Measurements from ENCODE around the gene OR3A2. TPM values are rescaled to one million over a fixed set of nuclear protein-coding genes. Genes with fewer than 3 reads are reported as not detected.
"Not testable (repeated sequence)": the region's sequence is repeated elsewhere in the genome, so short reads cannot be mapped to it uniquely, and the experiment has no call there.

OR3A2 gene
- polyA plus RNA-seq (2012; ENCODE audit: insufficient read depth, insufficient read length, low read depth): not detected

DNA sequence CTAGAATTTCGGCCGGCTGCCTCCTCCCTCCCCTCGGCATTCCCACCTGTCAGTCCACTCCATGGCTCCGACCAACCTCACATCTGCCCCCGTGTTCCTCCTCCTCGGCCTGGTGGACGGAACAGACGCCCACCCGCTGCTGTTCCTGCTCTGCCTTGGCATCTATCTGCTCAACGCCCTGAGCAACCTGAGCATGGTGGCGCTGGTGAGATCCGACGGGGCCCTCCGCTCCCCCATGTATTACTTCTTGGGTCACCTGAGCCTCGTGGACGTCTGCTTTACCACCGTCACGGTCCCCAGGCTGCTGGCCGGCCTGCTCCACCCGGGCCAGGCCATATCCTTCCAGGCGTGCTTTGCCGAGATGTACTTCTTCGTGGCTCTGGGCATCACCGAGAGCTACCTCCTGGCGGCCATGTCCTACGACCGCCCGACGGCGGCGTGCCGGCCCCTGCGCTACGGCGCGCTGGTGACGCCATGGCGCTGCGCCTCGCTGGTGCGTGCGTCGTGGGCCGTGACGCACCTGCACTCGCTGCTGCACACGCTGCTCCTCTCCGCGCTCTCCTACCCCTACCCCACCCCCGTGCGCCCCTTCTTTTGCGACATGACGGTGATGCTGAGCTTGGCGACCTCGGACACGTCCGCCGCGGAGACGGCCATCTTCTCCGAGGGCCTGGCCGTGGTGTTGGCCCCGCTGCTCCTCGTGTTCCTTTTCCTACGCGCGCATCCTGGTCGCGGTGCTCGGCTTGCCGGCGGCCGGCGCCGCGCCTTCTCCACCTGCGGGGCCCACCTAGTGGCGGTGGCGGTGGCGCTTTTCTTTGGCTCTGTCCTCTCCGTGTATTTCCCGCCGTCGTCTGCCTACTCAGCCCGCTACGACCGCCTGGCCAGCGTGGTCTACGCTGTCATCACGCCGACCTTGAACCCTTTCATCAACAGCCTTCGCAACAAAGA, at the start of gene OR3A2:
OR3A2 (minus strand) TSS at position 440 of the 948 bp plus-strand sequence.
- Histone ChIP-seq H3K4me3 (ENCODE audit: low read depth, low read length) (no peak within 1 kb of the TSS), H3K9me3 (no peaks in the 10 kb centered on the region), H3K4me1 (no peaks in the 10 kb centered on the region), H3K36me3 (no peaks in the 10 kb centered on the region), H3K27me3 (no peaks in the 10 kb centered on the region)
- no peak for DNase-seq
- TF ChIP-seq, protein P1, sequence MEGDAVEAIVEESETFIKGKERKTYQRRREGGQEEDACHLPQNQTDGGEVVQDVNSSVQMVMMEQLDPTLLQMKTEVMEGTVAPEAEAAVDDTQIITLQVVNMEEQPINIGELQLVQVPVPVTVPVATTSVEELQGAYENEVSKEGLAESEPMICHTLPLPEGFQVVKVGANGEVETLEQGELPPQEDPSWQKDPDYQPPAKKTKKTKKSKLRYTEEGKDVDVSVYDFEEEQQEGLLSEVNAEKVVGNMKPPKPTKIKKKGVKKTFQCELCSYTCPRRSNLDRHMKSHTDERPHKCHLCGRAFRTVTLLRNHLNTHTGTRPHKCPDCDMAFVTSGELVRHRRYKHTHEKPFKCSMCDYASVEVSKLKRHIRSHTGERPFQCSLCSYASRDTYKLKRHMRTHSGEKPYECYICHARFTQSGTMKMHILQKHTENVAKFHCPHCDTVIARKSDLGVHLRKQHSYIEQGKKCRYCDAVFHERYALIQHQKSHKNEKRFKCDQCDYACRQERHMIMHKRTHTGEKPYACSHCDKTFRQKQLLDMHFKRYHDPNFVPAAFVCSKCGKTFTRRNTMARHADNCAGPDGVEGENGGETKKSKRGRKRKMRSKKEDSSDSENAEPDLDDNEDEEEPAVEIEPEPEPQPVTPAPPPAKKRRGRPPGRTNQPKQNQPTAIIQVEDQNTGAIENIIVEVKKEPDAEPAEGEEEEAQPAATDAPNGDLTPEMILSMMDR (IDR thresholded peaks at IDR 0.05; ENCODE audit: low read depth, low read length): no peak

DNA sequence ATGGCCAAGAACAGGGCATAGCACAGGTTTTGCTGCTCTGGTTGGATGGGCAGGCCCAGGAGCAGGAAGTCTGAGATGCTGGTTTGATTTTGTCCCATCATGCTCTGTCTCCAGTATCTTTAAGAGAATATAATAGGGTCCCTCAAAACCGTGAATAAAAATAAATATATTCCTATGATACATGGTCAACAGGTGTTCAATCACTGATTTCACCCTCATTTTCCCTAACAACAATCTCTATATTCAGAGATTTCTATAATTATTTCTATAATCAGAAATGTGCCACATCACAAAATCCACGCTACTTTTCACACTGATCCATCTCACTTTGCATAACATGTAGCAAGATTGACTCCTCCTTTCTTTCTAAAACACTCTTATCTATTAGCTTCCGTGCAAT, 47.6 kb upstream of the OR3A2 start, which contains the start of gene OR1E2:
OR1E2 (minus strand) TSS at position 101 of the 400 bp plus-strand sequence; CDS start at position 101, 0 bp downstream.
- H3K36me3 ChIP-seq: no peaks in the 10 kb centered on the region
- H3K4me1 ChIP-seq: no peaks in the 10 kb centered on the region
- H3K27me3 ChIP-seq: no peaks in the 10 kb centered on the region; the same call in 1 of the 2 replicates
- DNase-seq: no peak
- no peak within 1 kb of the TSS for H3K4me3 ChIP-seq (ENCODE audit: low read depth, low read length)
- no peaks in the 10 kb centered on the region for H3K9me3 ChIP-seq
- TF ChIP-seq, protein P1 (IDR thresholded peaks at IDR 0.05; ENCODE audit: low read depth, low read length): no peak

DNA sequence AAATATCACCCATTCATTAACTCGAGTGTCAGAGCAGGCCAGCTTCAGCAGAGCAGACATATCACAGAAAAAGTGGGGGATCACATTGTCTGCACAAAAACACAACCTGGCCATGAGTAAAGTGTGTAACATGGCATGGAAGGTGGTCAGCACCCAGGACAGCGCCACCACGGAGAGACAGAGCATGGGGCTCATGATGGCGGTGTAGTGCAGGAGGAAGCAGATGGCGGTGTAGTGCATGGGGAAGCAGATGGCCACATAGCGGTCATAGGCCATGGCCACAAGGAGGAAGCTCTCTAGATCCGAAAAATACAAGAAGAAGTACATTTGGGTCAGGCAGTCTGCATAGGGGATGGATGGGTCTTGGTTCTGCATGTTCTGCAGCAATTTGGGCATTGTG, 47.1 kb upstream of the OR3A2 start:
- H3K36me3 ChIP-seq; H3K4me3 ChIP-seq (ENCODE audit: low read depth, low read length); H3K9me3 ChIP-seq; DNase-seq; H3K27me3 ChIP-seq; H3K4me1 ChIP-seq: not testable (repeated sequence)

DNA sequence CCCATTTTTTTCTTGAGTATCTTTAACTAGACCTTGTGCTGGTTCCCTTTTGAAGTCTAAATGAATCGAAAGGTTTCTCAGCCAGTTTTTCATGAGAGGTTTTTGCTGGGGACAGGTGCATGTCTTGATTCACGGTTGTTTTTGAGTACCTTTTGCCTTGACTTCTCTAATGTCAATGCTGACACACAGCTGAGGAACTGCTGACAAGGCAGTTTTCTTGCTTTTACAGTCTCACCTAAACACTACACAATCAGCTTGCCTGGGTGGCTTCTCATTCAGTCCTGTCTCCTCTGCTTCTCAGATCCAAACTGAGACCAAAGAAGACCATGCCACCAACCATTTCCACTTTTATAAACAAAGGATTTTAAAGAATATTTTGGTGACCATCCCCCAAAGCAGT, 32.1 kb upstream of the OR3A2 start:
- TF ChIP-seq, protein P1 (IDR thresholded peaks at IDR 0.05; ENCODE audit: low read depth, low read length): no peak
- Histone ChIP-seq H3K9me3 (no peaks in the 10 kb centered on the region), H3K27me3 (no peaks in the 10 kb centered on the region), H3K36me3 (no peaks in the 10 kb centered on the region), H3K4me1 (no peaks in the 10 kb centered on the region), H3K4me3 (ENCODE audit: low read depth, low read length) (no peak overlapping the region)
- no peak for DNase-seq

DNA sequence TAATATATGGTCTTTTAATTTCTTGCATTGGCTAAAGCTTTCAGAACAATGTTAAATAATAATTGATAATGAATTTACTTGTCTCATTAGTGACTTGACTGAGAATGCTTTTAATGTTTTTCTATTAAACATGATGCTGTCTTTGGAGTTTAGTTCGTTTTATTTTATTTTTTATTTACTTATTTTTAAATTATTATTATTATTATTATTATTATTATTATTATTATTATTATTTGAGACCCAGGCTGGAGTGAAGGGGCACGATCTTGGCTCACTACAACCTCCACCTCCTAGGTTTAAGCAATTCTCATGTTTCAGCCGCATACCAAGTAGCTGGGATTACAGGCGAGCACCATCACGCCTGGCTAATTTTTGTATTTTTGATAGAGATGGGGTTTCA, 29.5 kb upstream of the OR3A2 start:
- DNase-seq: no peak
- TF ChIP-seq, protein P1 (IDR thresholded peaks at IDR 0.05; ENCODE audit: low read depth, low read length): no peak
- no peak overlapping the region for H3K4me3 ChIP-seq (ENCODE audit: low read depth, low read length)
- H3K9me3 ChIP-seq: no peaks in the 10 kb centered on the region
- H3K4me1 ChIP-seq: no peaks in the 10 kb centered on the region
- no peaks in the 10 kb centered on the region for H3K27me3 ChIP-seq
- no peaks in the 10 kb centered on the region for H3K36me3 ChIP-seq

DNA sequence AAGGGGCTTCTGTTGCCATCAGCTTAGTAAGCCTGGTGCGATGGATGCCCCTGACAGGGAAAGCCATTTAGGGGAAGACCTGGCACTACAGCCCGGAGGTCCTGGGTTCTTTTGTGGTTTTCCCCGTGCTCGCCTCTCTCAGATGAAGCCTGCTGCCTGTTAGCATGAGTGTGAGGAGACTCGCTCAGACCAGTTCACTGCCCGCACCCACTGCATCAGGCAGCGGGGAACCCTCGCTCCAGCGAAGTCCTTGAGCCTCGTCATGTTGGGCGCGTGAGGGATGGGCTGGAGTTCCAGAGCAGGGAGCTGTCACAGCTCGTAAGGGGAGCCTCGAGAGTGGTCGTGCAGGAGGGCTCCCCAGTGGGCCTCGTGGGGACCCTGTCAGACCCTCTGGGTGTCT, 26.1 kb upstream of the OR3A2 start:
- H3K4me3 ChIP-seq (ENCODE audit: low read depth, low read length); H3K36me3 ChIP-seq; H3K4me1 ChIP-seq; DNase-seq; H3K27me3 ChIP-seq; H3K9me3 ChIP-seq: not testable (repeated sequence)

DNA sequence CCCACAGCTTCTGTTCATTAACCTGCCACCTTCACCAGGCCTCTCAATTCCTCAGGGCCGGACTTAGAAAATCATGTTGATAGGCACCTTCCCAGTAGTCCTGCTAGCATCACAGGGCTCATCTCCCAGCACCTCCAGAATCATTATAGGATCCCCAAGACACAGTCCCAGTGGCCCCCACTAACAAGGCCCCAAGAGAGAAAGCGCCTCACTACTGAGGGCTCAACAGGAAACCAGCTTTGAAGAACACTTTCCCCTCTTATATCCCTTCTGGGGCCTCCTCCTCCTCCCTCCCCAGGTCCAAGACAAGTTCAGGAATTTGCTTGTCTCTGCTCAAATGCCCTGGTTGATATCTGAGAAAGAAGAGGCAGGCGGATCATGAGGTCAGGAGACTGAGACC, 25.0 kb upstream of the OR3A2 start, which contains the start of gene OR3A3:
OR3A3 (plus strand) TSS at position 301 of the 400 bp plus-strand sequence.
- Histone ChIP-seq H3K27me3 (no peaks in the 10 kb centered on the region), H3K4me3 (ENCODE audit: low read depth, low read length) (no peak within 1 kb of the TSS), H3K36me3 (no peaks in the 10 kb centered on the region), H3K4me1 (no peaks in the 10 kb centered on the region), H3K9me3 (no peaks in the 10 kb centered on the region)
- TF ChIP-seq, protein P1 (IDR thresholded peaks at IDR 0.05; ENCODE audit: low read depth, low read length): no peak
- no peak for DNase-seq

DNA sequence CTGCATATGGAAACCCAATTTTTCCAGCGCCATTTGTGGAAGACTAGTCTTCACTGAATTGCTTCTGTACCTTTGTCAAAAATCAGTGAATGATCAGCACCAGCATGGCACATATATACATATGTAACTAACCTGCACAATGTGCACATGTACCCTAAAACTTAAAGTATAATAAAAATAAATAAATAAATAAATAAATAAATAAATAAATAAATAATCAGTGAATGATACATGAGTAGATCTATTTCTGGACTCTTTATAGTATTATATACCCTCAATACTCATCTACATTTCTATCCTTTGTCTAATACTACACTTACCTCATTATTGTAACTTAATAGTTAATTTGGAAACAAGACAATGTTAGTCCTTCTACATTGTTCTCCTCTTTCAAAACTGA, 17.7 kb upstream of the OR3A2 start:
- H3K4me3 ChIP-seq (ENCODE audit: low read depth, low read length); H3K4me1 ChIP-seq; DNase-seq; H3K27me3 ChIP-seq; H3K36me3 ChIP-seq; H3K9me3 ChIP-seq: not testable (repeated sequence)
